Astrocyte (in vitro differentiated cells and primary cell): ENCODE measurements around the gene RAB40C. TPM values are rescaled to one million over a fixed set of nuclear protein-coding genes. Genes with fewer than 3 reads are reported as not detected.

Experiments
- DNase-seq: peaks from one replicate; pipeline ENCODE4 v3.0.0-alpha.2; 2010; ENCODE audit warnings: low read depth
- FAIRE-seq: peaks from 2 replicates; lab custom pipeline; 2011; peaks lifted over from hg19 to GRCh38; lab: Jason Lieb, UNC
- H2AFZ ChIP-seq: 2 replicates; pipeline ENCODE4 v1.6.0; 2012; ENCODE audit warnings: low read depth, low read length, inconsistent platforms
- H3K27ac ChIP-seq: 2 replicates; pipeline ENCODE4 v1.5.1; 2011; ENCODE audit warnings: low read depth, low read length, inconsistent platforms
- H3K27me3 ChIP-seq: 2 replicates; pipeline ENCODE4 v1.6.0; 2011; ENCODE audit warnings: low read length, inconsistent platforms; ENCODE audit not compliant: insufficient read depth
- H3K36me3 ChIP-seq: 2 replicates; pipeline ENCODE4 v1.5.1; 2011; ENCODE audit warnings: low read length, inconsistent platforms; ENCODE audit not compliant: insufficient read depth
- H3K4me1 ChIP-seq: 2 replicates; pipeline ENCODE4 v1.5.1; 2011; ENCODE audit warnings: low read length, inconsistent platforms; ENCODE audit not compliant: insufficient read depth
- H3K4me2 ChIP-seq: 2 replicates; pipeline ENCODE4 v1.6.0; 2012; ENCODE audit warnings: low read length, inconsistent platforms
- H3K4me3 ChIP-seq: 2 replicates; pipeline ENCODE4 v1.5.1; 2011; ENCODE audit warnings: low read depth, mild to moderate bottlenecking, low read length, inconsistent platforms; ENCODE audit not compliant: insufficient read depth
- H3K79me2 ChIP-seq: 2 replicates; pipeline ENCODE4 v1.6.0; 2012; ENCODE audit warnings: mild to moderate bottlenecking, low read length, inconsistent platforms; ENCODE audit not compliant: insufficient read depth
- H3K9ac ChIP-seq: 2 replicates; pipeline ENCODE4 v1.6.0; 2012; ENCODE audit warnings: mild to moderate bottlenecking, low read length, inconsistent platforms
- H3K9me3 ChIP-seq: 2 replicates; pipeline ENCODE4 v1.5.1; 2012; ENCODE audit warnings: low read depth, mild to moderate bottlenecking, low read length, inconsistent platforms; ENCODE audit not compliant: insufficient read depth
- H4K20me1 ChIP-seq: 2 replicates; pipeline ENCODE4 v1.6.0; 2012; ENCODE audit warnings: low read length, inconsistent platforms; ENCODE audit not compliant: insufficient read depth
- H3K27ac Mint-ChIP-seq: one replicate; pipeline ENCODE4 v1.8.0; 2021; ENCODE audit warnings: mild to moderate bottlenecking, mixed read lengths; ENCODE audit not compliant: unreplicated experiment
- H3K27me3 Mint-ChIP-seq: one replicate; pipeline ENCODE4 v1.8.0; 2021; ENCODE audit warnings: low read depth, mixed read lengths; ENCODE audit not compliant: unreplicated experiment
- H3K36me3 Mint-ChIP-seq: one replicate; pipeline ENCODE4 v1.8.0; 2021; ENCODE audit warnings: low read depth, mixed read lengths; ENCODE audit not compliant: unreplicated experiment
- H3K4me1 Mint-ChIP-seq: one replicate; pipeline ENCODE4 v1.8.0; 2021; ENCODE audit warnings: low read depth, mixed read lengths; ENCODE audit not compliant: unreplicated experiment
- H3K4me3 Mint-ChIP-seq: one replicate; pipeline ENCODE4 v1.8.0; 2021; ENCODE audit warnings: mild to moderate bottlenecking, moderate library complexity, mixed read lengths; ENCODE audit not compliant: unreplicated experiment
- H3K9me3 Mint-ChIP-seq: one replicate; pipeline ENCODE4 v1.8.0; 2021; ENCODE audit warnings: mild to moderate bottlenecking, mixed read lengths; ENCODE audit not compliant: unreplicated experiment
- CTCF ChIP-seq: IDR thresholded peaks from 2 replicates; pipeline ENCODE4 v1.5.1; 2011; ENCODE audit warnings: low read depth, mild to moderate bottlenecking, inconsistent platforms, low read length, moderate library complexity; ENCODE audit not compliant: insufficient read depth
- EZH2 ChIP-seq: IDR thresholded peaks from 2 replicates; pipeline ENCODE4 v1.6.1; 2012; ENCODE audit warnings: mild to moderate bottlenecking, low read length, inconsistent platforms; ENCODE audit not compliant: insufficient read depth
- total RNA-seq: library from RNA; stranded (reverse); gene quantifications from 2 replicates; pipeline ENCODE4 v1.2.1, GENCODE V29; 2021

Gene RAB40C
- total RNA-seq, 1 donor from 2014 or later = 13.0 TPM

GRCh38 chr16:631808-632358 lies 42.0 kb downstream of the RAB40C start:
- Histone ChIP-seq H3K27me3 (no peaks in the 10 kb centered on the region), H3K4me3 (no peak overlapping the region), H4K20me1 (peaks cover 18% of the 10 kb centered on the region), H3K4me2 (no peak overlapping the region), H3K27ac (no peak overlapping the region), H3K9me3 (no peaks in the 10 kb centered on the region), H3K4me1 (peaks cover 14% of the 10 kb centered on the region), H2AFZ (no peak overlapping the region), H3K79me2 (peaks cover 15% of the 10 kb centered on the region), H3K36me3 (no peaks in the 10 kb centered on the region), H3K9ac (no peak overlapping the region)
- Mint-ChIP-seq H3K27me3 (no peaks in the 10 kb centered on the region), H3K4me3 (no peak overlapping the region), H3K36me3 (peaks cover 3% of the 10 kb centered on the region), H3K9me3 (no peaks in the 10 kb centered on the region), H3K4me1 (peaks cover under 1% of the 10 kb centered on the region), H3K27ac (peak overlapping the region; percentile 69)
- FAIRE-seq = no peak
- TF ChIP-seq EZH2 (no peak), CTCF (no peak)
- DNase-seq = no peak

- H3K36me3 ChIP-seq = no peaks in the 10 kb centered on the region
- FAIRE-seq = no peak
- DNase-seq = no peak
- peaks cover 14% of the 10 kb centered on the region for H4K20me1 ChIP-seq
- H3K27me3 ChIP-seq = no peaks in the 10 kb centered on the region
- no peak overlapping the region for H3K4me3 ChIP-seq
- H3K36me3 Mint-ChIP-seq = no peaks in the 10 kb centered on the region
- TF ChIP-seq EZH2 (no peak), CTCF (no peak)
- no peak overlapping the region for H3K4me3 Mint-ChIP-seq
- H3K27ac Mint-ChIP-seq = no peak overlapping the region
- no peaks in the 10 kb centered on the region for H3K4me1 Mint-ChIP-seq
- no peaks in the 10 kb centered on the region for H3K9me3 Mint-ChIP-seq
- H3K9ac ChIP-seq = no peak overlapping the region
- H3K4me1 ChIP-seq = peaks cover 11% of the 10 kb centered on the region
- peaks cover 15% of the 10 kb centered on the region for H3K79me2 ChIP-seq
- no peak overlapping the region for H2AFZ ChIP-seq
- no peaks in the 10 kb centered on the region for H3K27me3 Mint-ChIP-seq
- no peaks in the 10 kb centered on the region for H3K9me3 ChIP-seq
- H3K4me2 ChIP-seq = no peak overlapping the region
- no peak overlapping the region for H3K27ac ChIP-seq
These were observed 42.8 kb downstream of the RAB40C start for GRCh38 chr16:632486-633335.
